Heart right ventricle (tissue), 16 donors: ENCODE results near the gene ATXN7L1. TPM values are rescaled to one million over a fixed set of nuclear protein-coding genes. Genes with fewer than 3 reads are reported as not detected.

Experiments used
- ATAC-seq, 8 donors: fragments of 200-7000 bp; cut with Tn5 transposase; one replicate each; pipeline ENCODE4 v1.9.1; 2020; ENCODE audit warnings: mild to moderate bottlenecking in 8 of 8, moderate library complexity in 8 of 8, moderate number of reproducible peaks in 1 of 8
- DNase-seq, 2 donors: peaks; one replicate each; pipeline ENCODE4 v3.0.0-alpha.2; 2020
- H3K27ac ChIP-seq, 10 donors: fragments of 200-600 bp; sonication (generic) in 2 of 10; one replicate each; pipeline versions ENCODE4 v1.5.0 to v1.8.0; 2020 to 2022; ENCODE audit warnings: mild to moderate bottlenecking in 3 of 10
- H3K27me3 ChIP-seq, 7 donors: fragments of 200-600 bp; one replicate each; pipeline ENCODE4 v1.8.0; 2021 to 2022; ENCODE audit warnings: mild to moderate bottlenecking in 2 of 7
- H3K36me3 ChIP-seq, 9 donors: fragments of 200-600 bp; sonication (generic) in 1 of 9; one replicate each; pipeline versions ENCODE4 v1.5.0 to v1.8.0; 2020 to 2022; ENCODE audit warnings: mild to moderate bottlenecking in 2 of 9
- H3K4me1 ChIP-seq, 9 donors: fragments of 200-600 bp; sonication (generic) in 1 of 9; one replicate each; pipeline versions ENCODE4 v1.5.0 to v1.8.0; 2020 to 2022; ENCODE audit warnings: mild to moderate bottlenecking in 4 of 9
- H3K4me3 ChIP-seq, 10 donors: fragments of 200-600 bp; sonication (generic) in 2 of 10; one replicate each; pipeline versions ENCODE4 v1.5.0 to v1.8.0; 2020 to 2022; ENCODE audit warnings: mild to moderate bottlenecking in 7 of 10, moderate library complexity in 2 of 10
- H3K9me3 ChIP-seq, 11 donors: fragments of 200-600 bp in 10 of 11; sonication (generic) in 2 of 11; one replicate each; pipeline versions ENCODE4 v1.5.0 to v1.8.0; 2013 to 2022; ENCODE audit warnings: mild to moderate bottlenecking in 2 of 11, control low read depth in 1 of 11, moderate library complexity in 1 of 11
- CTCF ChIP-seq, 9 donors: fragments of 200-600 bp; sonication (generic) in 2 of 9; IDR thresholded peaks; one replicate each; pipeline versions ENCODE4 v1.5.0 to v1.8.0; 2021 to 2022; ENCODE audit warnings: antibody characterized with exemption in 9 of 9, mild to moderate bottlenecking in 5 of 9, moderate library complexity in 1 of 9
- whole genome bisulfite sequencing, 2 donors: extraction: QIAGEN DNeasy Blood & Tissue Kit; methylation state at CpG; one replicate each; pipeline ENCODE4 v1.1.7; 2013; ENCODE audit warnings: inconsistent platforms in 1 of 2; 5-methylcytosine and 5-hydroxymethylcytosine counted together
- intact Hi-C, 10 donors: fragments of 100-400 bp; cut with DNase I; formaldehyde crosslinking; loops; one replicate each; pipeline versions ENCODE4 v1.11.1 to v1.14.2; 2022
- polyA plus RNA-seq, 2 donors: library from polyadenylated mRNA; stranded (reverse); fragments of 200-250 nt; gene quantifications; one replicate each; pipeline ENCODE4 v1.2.3, GENCODE V29; 2013
- total RNA-seq, 10 donors: library from RNA; stranded (reverse); fragmentation: NEBNext Ultra II Directional in 3 of 10; extraction: Animal tissue kit (Norgen Biotek cat#: 25700) in 3 of 10; gene quantifications; one replicate each; pipeline versions ENCODE4 v1.2.1 to v1.2.4, GENCODE V29; 2021 to 2023
- donor health status: Arrhythmogenic right ventricular cardiomyopathy.
- donor health status: ischemic (EF 13 %, LVEDD 7.1; RV severe dilation, severe dysfunction).
- donor health status: healthy with polysubstance abuse.
- donor health status: DM: no; HTN: yes; CAD: no.
- donor health status: DM: no; HTN: no; CAD: no.
- donor health status: ischemic (EF 25% LVEDD 6.9; RV normal size, moderate dysfunction).
- donor health status: ischemic (EF 25% LVEDD 5.7; RV mildly dilated, moderate dysfunction).
- donor health status: healthy.
- donor health status: DM: yes; HTN: yes; CAD: no.
- donor health status: Ischemic cardiomyopathy.
- donor health status: ischemic (EF 35%, LVEDD 5.7; RV mildly dilated, moderate dysfunction).
- donor health status: nonischemic (EF 11% LVEDD 7.7; RV severe dilation, severe dysfunction).
- donor health status: DM: yes; HTN: yes; CAD: no.
- donor health status: PGD.
- donor health status: ischemic (EF 29% LVEDD 5.4; RV normal size, mild dysfunction).
- donor health status: nonischemic (EF 23%, LVEDD 6.1; RV moderate dilation, normal function).

The ATXN7L1 gene
- total and polyA plus RNA-seq, 12 donors, result 1.7 to 7.2 (median 5.4) TPM

GRCh38 chr7:105841866-105842265 is 34.5 kb downstream of the ATXN7L1 start:
- 82 to 92% methylated on average over 3 of the region's 3 CpGs for WGBS, 2 donors
- ATAC-seq, result no peak
- H3K27me3 ChIP-seq, result no peaks in the 10 kb centered on the region

GRCh38 chr7:105840981-105841749 is 35.2 kb downstream of the ATXN7L1 start:
- peaks cover 3 to 29% (median 20%) of the 10 kb centered on the region in 9 donors for H3K4me1 ChIP-seq
- 89 to 95% methylated on average over 8 of the region's 8 CpGs for WGBS, 2 donors
- no peak for TF ChIP-seq CTCF (IDR thresholded peaks at IDR 0.05)
- no peak for ATAC-seq
- no peaks in the 10 kb centered on the region for H3K36me3 ChIP-seq
- no peak overlapping the region for H3K4me3 ChIP-seq
- no peak for DNase-seq
- intact Hi-C loops, result no loop called here
- no peaks in the 10 kb centered on the region for H3K27me3 ChIP-seq
- H3K9me3 ChIP-seq, result peaks cover 0 to 4% (median 0%) of the 10 kb centered on the region in 11 donors
- no peak overlapping the region for H3K27ac ChIP-seq

More at GRCh38 chr7:105841866-105842265, 34.5 kb downstream of the ATXN7L1 start:
- Histone ChIP-seq H3K4me1 (peaks cover 3 to 29% (median 20%) of the 10 kb centered on the region in 9 donors), H3K36me3 (no peaks in the 10 kb centered on the region), H3K4me3 (no peak overlapping the region), H3K9me3 (peaks cover 0 to 4% (median 0%) of the 10 kb centered on the region in 11 donors), H3K27ac (no peak overlapping the region)
- DNase-seq, result no peak
- TF ChIP-seq CTCF (IDR thresholded peaks at IDR 0.05), result no peak
- intact Hi-C loops, result no loop called here

- Histone ChIP-seq H3K4me3 (no peak overlapping the region), H3K9me3 (no peaks in the 10 kb centered on the region), H3K36me3 (no peaks in the 10 kb centered on the region), H3K4me1 (peaks cover 3 to 29% (median 20%) of the 10 kb centered on the region in 9 donors), H3K27me3 (no peaks in the 10 kb centered on the region), H3K27ac (no peak overlapping the region)
- TF ChIP-seq CTCF (IDR thresholded peaks at IDR 0.05), result no peak
- intact Hi-C loops, result no loop called here
- 74 to 77% methylated on average over 2 of the region's 2 CpGs for WGBS, 2 donors
- ATAC-seq (no peak), DNase-seq (no peak)
Measured at GRCh38 chr7:105839266-105839665, 37.1 kb downstream of the ATXN7L1 start.

DNA sequence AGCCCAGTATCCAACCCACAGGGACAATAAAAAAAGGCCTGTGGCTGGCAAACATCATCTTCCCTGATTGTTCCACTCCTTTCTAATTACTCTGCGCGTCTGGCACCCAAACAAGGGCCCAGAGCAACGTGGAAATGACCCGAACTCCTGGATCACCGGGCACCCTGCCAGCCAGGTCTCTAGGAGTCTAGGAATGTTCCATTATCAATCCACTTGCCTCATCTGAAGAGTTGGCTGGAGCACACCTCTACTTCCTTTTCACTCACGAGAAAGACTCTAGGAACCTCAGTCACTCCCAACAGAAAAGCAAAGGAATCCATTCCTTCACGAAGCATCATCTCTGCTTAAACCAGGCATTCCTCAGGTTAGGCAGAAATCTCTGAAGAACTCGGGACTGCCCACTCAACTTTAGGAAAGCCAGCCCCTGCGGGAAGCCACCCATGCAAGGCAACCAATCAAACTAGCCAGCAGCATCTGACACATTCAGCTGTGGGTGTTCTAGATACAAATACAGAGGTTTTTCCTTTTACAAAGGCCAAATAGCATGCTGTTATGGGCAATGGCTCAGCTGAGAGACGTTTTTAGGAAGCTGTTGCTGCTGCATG is 37.7 kb downstream of the ATXN7L1 start:
- Histone ChIP-seq H3K4me1 (peaks cover 3 to 29% (median 20%) of the 10 kb centered on the region in 9 donors), H3K9me3 (no peaks in the 10 kb centered on the region), H3K4me3 (no peak overlapping the region), H3K27me3 (no peaks in the 10 kb centered on the region), H3K27ac (no peak overlapping the region), H3K36me3 (no peaks in the 10 kb centered on the region)
- intact Hi-C loops, result no loop called here
- no peak for TF ChIP-seq CTCF (IDR thresholded peaks at IDR 0.05)
- DNase-seq (no peak), ATAC-seq (peak in 6 of 8 donors; percentile 18 to 52 (median 34))
- 40 to 47% methylated on average over 10 of the region's 10 CpGs for WGBS, 2 donors
